Muscle of arm (tissue), 12 donors: ENCODE data around the gene IMPG1. TPM values are rescaled to one million over a fixed set of nuclear protein-coding genes. Genes with fewer than 3 reads are reported as not detected.
A peak's percentile ranks its signal among the peaks of the same experiment; 100 is the strongest.

Source experiments
- DNase-seq: peaks from one replicate; pipeline ENCODE4 v3.0.0-alpha.2; 2013
- polyA plus RNA-seq, 12 donors: library from polyadenylated mRNA; unstranded; fragments of 120-200 nt; gene quantifications; one replicate each; pipeline ENCODE4 v1.2.1, GENCODE V29; 2013; ENCODE audit not compliant: insufficient read length in 12 of 12

The IMPG1 gene
- polyA plus RNA-seq, 12 donors: 0.35 to 1.3 (median 0.57) TPM; not detected in 2

GRCh38 chr6:75893058-75893775, 179.2 kb downstream of the IMPG1 start:
- DNase-seq: peak; percentile 79

DNA sequence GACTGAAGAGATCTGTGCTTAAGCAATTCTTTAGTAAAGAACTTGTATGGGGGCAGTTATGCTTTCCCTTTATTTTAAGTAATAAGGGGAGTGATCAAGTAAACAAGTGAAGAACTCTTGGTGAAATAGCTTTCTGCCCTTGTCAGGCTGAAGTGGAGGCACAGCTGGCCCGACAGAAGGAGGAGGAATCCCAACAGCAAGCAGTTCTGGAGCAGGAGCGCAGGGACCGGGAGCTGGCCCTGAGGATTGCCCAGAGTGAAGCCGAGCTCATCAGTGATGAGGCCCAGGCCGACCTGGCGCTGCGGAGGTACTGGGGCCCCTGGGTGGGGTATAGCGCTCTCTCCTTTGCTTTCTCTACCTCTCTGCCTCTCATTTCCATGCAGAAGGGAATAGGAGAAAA, 180.1 kb downstream of the IMPG1 start:
- no peak for DNase-seq

GRCh38 chr6:75884822-75885221, 187.6 kb downstream of the IMPG1 start:
- no peak for DNase-seq

GRCh38 chr6:75882734-75883133, 189.7 kb downstream of the IMPG1 start:
- DNase-seq: no peak

GRCh38 chr6:75880305-75880704, 192.2 kb downstream of the IMPG1 start:
- no peak for DNase-seq

DNA sequence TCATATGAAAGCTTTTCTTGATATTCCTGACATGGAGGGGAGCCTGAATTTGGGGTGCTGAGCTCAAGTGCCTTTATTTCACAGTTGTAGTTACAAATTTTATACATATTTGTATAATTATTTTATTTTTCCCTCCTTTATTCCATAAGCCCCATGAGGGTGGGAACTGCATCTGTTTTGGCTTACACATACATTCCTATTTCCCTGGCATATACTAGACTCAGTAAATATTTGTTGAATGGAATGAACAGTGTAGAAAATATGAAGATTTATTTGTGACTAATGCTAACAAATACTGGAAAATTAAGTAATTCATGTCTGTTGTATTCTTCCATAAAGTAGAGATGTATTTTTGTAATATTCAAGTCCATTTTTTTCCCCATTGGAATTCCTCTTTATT, 196.3 kb downstream of the IMPG1 start:
- no peak for DNase-seq

DNA sequence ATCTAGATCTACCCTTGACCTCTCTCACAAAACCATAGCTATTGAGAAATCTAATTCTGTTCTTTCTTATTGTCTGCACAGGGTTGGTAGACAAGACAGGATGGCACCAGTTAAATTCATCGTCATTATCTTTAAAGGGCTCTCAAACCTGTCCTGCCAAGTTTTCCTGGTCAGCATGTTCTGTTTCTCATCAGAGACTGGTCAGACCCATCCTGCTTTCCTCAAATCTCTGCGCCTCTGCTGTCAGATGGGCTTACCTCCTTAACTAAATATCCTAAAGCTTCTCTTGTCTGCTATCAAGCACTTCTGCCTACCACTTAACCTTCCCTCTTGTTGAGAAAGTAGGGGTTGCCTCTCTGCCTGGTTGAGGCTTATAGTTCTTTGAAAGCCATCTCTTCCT, 198.2 kb downstream of the IMPG1 start:
- no peak for DNase-seq
